Mucosa of stomach (tissue), 1 donor: ENCODE results near the gene PSMC6.

Experiments used
- H3K27me3 ChIP-seq: one replicate; pipeline ENCODE4 v1.7.0; 2013; ENCODE audit warnings: mild to moderate bottlenecking, low read length; ENCODE audit not compliant: control insufficient read depth, insufficient read depth
- H3K36me3 ChIP-seq: one replicate; pipeline ENCODE4 v1.7.0; 2013; ENCODE audit warnings: low read length; ENCODE audit not compliant: control insufficient read depth, insufficient read depth
- H3K4me1 ChIP-seq: one replicate; pipeline ENCODE4 v1.7.0; 2013; ENCODE audit warnings: mild to moderate bottlenecking, low read length; ENCODE audit not compliant: control insufficient read depth, insufficient read depth
- H3K4me3 ChIP-seq: one replicate; pipeline ENCODE4 v1.7.0; 2013; ENCODE audit warnings: low read length
- H3K9ac ChIP-seq: one replicate; pipeline ENCODE4 v1.7.0; 2013; ENCODE audit warnings: mild to moderate bottlenecking, low read length, moderate library complexity
- H3K9me3 ChIP-seq: one replicate; pipeline ENCODE4 v1.7.0; 2013; ENCODE audit warnings: mild to moderate bottlenecking, low read length, moderate library complexity; ENCODE audit not compliant: control insufficient read depth
- donor health status: Pancreatic carcinoma.

PSMC6 gene

DNA sequence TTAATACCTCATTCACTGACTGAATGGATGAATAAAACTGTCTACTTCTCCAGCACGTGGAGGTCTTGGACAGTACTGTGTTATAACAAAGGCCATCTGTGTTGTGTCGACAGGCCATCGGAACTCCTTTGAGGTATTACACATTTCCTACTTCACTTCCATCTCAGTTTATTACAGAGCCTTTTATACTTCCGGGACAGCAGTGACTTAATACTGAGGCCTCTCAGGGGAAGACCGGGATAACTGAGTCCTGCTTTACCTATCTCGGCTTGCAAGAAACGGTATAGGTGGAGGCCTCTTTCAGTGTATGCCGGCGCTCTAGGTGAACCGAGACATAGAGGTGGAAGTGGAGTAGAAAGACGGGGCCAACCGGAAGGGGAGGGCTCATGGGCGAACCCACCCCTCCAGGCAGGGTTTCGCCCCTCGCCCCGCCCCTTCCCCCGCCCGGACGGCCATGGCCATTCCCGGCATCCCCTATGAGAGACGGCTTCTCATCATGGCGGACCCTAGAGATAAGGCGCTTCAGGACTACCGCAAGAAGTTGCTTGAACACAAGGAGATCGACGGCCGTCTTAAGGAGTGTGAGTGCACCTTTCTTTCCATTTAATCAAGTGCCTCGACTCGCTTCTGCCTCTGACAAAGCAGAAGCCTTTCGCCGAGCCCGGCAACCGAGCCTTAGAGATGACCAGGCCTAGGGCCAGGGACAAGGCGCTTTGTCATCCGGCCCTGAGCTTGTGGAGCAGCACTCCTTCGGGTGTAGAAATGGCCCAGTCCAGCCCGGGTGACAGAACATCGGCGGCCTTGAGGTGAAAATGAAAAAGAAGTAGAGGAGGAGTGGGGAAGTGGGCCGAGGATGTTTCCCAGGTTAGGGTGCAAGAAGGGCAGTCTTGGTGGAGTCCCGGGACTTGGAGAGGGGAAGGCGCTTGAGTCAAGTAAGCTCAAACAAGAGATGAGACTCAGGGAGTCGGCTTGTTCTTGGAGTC, at the start of gene PSMC6:
Gene PSMC6, plus strand, starts transcription at position 477 of the 983 bp plus-strand sequence. Its CDS starts 20 bp downstream, at position 497.
- H3K4me3 ChIP-seq, result peak within 1 kb of the TSS; percentile 52
- peak within 1 kb of the TSS; percentile 86 for H3K9ac ChIP-seq
- H3K9me3 ChIP-seq, result no peaks in the 10 kb centered on the region
- no peaks in the 10 kb centered on the region for H3K27me3 ChIP-seq
- peaks cover 13% of the 10 kb centered on the region for H3K4me1 ChIP-seq
- no peaks in the 10 kb centered on the region for H3K36me3 ChIP-seq

DNA sequence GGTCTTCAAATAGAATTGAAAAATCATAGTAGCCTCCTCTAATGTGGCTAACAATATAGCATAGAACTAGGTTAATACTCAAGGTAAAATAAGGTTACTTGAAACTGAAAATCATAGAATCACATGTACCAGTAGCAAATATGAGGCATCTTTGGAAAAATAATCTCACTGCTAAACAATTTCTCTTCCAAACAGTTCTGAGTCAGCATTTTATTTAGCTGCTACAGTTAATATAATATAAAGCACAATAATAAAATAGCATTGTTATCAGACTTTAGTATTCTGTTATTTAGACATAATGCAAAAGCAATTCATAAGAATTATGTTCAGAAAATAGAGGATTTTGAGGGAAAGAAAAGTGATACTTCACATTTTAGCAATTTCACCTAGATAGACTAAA, 46.7 kb upstream of the PSMC6 start:
- Histone ChIP-seq H3K9me3 (no peaks in the 10 kb centered on the region), H3K27me3 (no peaks in the 10 kb centered on the region), H3K9ac (no peak overlapping the region), H3K4me3 (no peak overlapping the region), H3K36me3 (peaks cover 5% of the 10 kb centered on the region), H3K4me1 (no peaks in the 10 kb centered on the region)

- H3K27me3 ChIP-seq, result no peaks in the 10 kb centered on the region
- H3K9ac ChIP-seq, result no peak overlapping the region
- H3K36me3 ChIP-seq, result peaks cover 5% of the 10 kb centered on the region
- no peaks in the 10 kb centered on the region for H3K4me1 ChIP-seq
- H3K4me3 ChIP-seq, result no peak overlapping the region
- H3K9me3 ChIP-seq, result no peaks in the 10 kb centered on the region
Measured at GRCh38 chr14:52660832-52661231, 46.2 kb upstream of the PSMC6 start.

GRCh38 chr14:52661314-52661713, 45.7 kb upstream of the PSMC6 start:
- no peaks in the 10 kb centered on the region for H3K27me3 ChIP-seq
- peaks cover 5% of the 10 kb centered on the region for H3K36me3 ChIP-seq
- H3K4me1 ChIP-seq, result no peaks in the 10 kb centered on the region
- no peak overlapping the region for H3K9ac ChIP-seq
- H3K9me3 ChIP-seq, result no peaks in the 10 kb centered on the region
- no peak overlapping the region for H3K4me3 ChIP-seq

DNA sequence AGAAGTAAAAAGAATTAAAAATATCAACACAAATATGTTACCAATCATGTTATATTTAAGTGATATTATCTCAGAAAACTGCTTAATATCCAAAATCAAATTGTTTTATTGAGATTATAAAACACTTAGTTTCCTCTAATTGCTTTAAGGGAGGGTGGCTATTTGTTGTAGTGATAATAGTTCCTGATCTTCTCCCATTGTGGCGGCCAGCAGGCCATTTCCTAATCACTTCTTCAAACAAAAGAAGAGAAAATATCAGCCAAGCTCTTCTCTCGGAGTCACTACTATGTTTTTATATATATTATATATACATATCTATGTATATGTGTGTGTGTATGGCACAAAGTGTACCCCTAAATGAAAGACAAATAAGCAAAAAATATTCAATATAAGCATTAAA, 43.1 kb upstream of the PSMC6 start:
- H3K9me3 ChIP-seq, result no peaks in the 10 kb centered on the region
- no peaks in the 10 kb centered on the region for H3K27me3 ChIP-seq
- no peak overlapping the region for H3K4me3 ChIP-seq
- H3K4me1 ChIP-seq, result no peaks in the 10 kb centered on the region
- H3K36me3 ChIP-seq, result no peaks in the 10 kb centered on the region
- no peak overlapping the region for H3K9ac ChIP-seq

DNA sequence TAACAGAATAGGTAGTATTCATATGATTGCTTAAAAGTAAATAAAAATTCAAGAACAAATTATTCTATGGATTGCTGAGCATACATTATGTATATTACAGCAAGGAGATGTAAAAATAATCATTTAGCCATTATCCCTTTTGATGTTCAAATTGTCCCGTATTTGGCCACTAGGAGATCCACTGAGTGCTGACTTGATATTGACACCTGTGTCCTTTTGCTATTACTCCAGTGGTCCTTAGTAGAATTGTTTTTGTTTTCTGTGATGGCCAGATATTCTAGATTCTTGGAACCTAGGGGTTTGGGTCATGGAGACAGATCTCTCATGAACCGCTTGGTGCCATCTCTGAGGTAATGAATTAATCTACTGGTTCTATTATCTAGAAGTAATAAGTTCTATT, 28.4 kb upstream of the PSMC6 start:
- no peaks in the 10 kb centered on the region for H3K27me3 ChIP-seq
- no peak overlapping the region for H3K9ac ChIP-seq
- no peaks in the 10 kb centered on the region for H3K9me3 ChIP-seq
- peaks cover 7% of the 10 kb centered on the region for H3K36me3 ChIP-seq
- H3K4me1 ChIP-seq, result peaks cover 5% of the 10 kb centered on the region
- H3K4me3 ChIP-seq, result no peak overlapping the region

DNA sequence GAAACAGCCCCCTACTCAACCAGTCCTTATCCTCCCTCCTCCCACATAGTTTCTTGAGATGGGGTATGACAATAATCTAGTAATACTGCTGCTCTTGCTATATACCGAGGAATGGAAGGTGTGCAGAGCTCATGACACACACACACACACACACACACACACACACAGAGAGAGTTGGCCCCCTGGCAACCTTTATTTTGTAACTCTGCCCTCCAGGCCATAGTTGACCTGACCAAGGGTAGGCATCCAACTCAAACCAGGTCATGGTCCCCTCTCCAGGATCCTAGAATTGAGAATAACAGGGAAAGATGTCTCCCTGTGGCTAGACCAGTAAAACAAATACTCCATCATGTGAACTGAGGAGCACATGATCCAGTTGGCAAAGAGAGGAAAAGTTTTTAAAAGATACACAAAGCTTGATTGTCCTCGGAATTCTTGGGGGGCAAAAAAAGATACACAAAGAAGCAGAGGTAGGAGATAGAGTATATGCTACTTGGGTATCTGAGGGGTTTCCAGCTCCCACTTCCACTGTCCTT, 22.9 kb upstream of the PSMC6 start:
- Histone ChIP-seq H3K9me3 (no peaks in the 10 kb centered on the region), H3K27me3 (no peaks in the 10 kb centered on the region), H3K4me3 (no peak overlapping the region), H3K36me3 (no peaks in the 10 kb centered on the region), H3K4me1 (peaks cover 21% of the 10 kb centered on the region), H3K9ac (no peak overlapping the region)

GRCh38 chr14:52686176-52686575, 20.8 kb upstream of the PSMC6 start:
- Histone ChIP-seq H3K36me3 (no peaks in the 10 kb centered on the region), H3K27me3 (no peaks in the 10 kb centered on the region), H3K4me1 (peaks cover 16% of the 10 kb centered on the region)

DNA sequence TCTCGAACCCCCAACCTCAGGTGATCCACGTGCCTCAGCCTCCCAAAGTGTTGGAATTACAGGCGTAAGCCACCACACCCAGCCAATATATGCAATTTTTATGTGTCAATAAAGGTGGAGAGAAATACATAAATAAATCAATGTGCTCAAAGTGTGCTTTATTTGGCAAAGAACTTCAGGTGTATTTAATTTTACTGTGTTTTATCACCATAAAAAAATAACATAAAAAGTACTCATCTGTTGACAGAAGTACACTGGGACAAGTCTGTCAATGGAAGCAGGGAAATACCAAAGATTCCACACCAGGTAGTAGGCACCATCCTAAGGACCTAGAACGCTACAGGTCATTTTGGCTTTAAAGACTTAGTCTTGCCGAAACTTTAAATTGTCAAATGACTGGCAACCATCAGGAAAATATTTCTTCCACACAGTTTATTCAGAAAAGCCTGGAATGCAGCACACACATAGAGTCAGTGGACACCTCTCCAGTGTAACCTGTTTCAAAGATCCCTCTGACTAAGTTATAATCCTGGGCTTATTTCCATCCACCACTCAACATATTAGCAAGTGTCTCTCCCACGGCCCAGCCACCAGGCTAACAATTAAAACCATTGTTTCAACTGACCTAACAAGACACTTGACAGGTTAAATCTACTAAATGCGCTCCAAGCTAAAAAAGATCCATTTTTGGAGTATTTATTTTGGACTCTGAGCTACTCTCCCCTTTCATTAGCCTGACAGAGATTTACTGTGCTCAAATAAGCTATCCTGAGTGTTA, 15.8 kb upstream of the PSMC6 start:
- Histone ChIP-seq H3K36me3 (no peaks in the 10 kb centered on the region), H3K9me3 (no peaks in the 10 kb centered on the region), H3K4me3 (no peak overlapping the region), H3K27me3 (no peaks in the 10 kb centered on the region), H3K4me1 (peaks cover 15% of the 10 kb centered on the region), H3K9ac (no peak overlapping the region)

More at GRCh38 chr14:52686176-52686575, 20.8 kb upstream of the PSMC6 start:
- no peak overlapping the region for H3K9ac ChIP-seq
- no peaks in the 10 kb centered on the region for H3K9me3 ChIP-seq
- H3K4me3 ChIP-seq, result no peak overlapping the region

DNA sequence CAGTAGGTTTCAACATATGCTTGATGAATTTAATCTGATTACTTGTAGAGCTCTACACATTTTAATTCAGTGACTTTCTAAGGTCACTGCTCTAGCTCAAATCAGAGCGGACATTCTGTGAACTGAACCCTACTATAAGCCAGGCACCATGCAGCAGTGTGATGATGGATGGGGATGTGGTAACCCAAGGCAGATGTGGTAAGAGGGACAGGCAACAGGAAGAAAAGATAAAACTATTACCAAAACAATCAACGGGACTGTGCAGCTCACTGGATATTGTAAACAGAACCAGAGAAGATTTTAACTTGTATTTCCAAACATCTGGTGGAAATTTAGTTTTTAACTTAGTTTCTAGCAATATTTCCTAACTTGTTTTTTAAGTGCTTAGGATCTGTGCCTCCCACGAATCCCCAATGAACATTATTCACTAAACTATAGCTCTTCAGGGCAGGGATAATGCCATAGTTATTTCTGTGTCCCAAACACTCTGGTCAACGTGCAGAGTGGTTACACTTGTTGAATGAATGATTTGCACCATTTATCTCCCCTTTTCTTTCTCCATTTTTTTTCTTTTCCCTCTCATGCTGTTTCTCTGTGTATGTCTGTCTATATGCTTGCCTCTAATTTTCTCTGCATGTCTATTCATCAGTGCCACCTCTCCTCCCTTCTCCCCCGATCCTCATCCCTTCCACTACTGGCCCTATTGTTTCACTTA, 14.6 kb upstream of the PSMC6 start:
- H3K9me3 ChIP-seq, result no peaks in the 10 kb centered on the region
- no peaks in the 10 kb centered on the region for H3K27me3 ChIP-seq
- H3K9ac ChIP-seq, result no peak overlapping the region
- H3K4me3 ChIP-seq, result no peak overlapping the region
- H3K4me1 ChIP-seq, result peaks cover 14% of the 10 kb centered on the region
- H3K36me3 ChIP-seq, result no peaks in the 10 kb centered on the region

- Histone ChIP-seq H3K4me3 (no peak overlapping the region), H3K9me3 (no peaks in the 10 kb centered on the region), H3K36me3 (no peaks in the 10 kb centered on the region), H3K27me3 (no peaks in the 10 kb centered on the region), H3K4me1 (peaks cover 14% of the 10 kb centered on the region), H3K9ac (peak overlapping the region; percentile 9)
Measured at GRCh38 chr14:52693036-52693435, 14.0 kb upstream of the PSMC6 start.
